Activated B cell treated with CpG ODN at 0.5 μM for 24 hours (primary cell): Measurements from ENCODE around the gene RNF112. TPM values are rescaled to one million over a fixed set of nuclear protein-coding genes. Genes with fewer than 3 reads are reported as not detected.

ENCODE experiments used
- ATAC-seq: fragments of 200-7000 bp; cut with Tn5 transposase; one replicate; pipeline ENCODE4 v1.10.0; 2021; ENCODE audit warnings: low read depth, mild to moderate bottlenecking, moderate library complexity
- CTCF ChIA-PET: fragments of 350-600 bp; sonication (Branson Sonifier 250); formaldehyde crosslinking; loops from one replicate; lab custom pipeline; 2021; ENCODE audit warnings: antibody characterized with exemption; lab: Charles Lee
- POLR2A ChIA-PET: fragments of 350-600 bp; sonication (Branson Sonifier 250); formaldehyde crosslinking; loops from one replicate; lab custom pipeline; 2021; ENCODE audit warnings: antibody characterized with exemption; lab: Charles Lee
- DNase-seq: peaks from one replicate; pipeline ENCODE4 v3.0.0; 2022
- H3K27ac Mint-ChIP-seq: one replicate; pipeline ENCODE4 v1.8.0; 2020; ENCODE audit warnings: mixed read lengths
- H3K27me3 Mint-ChIP-seq: one replicate; pipeline ENCODE4 v1.8.0; 2021; ENCODE audit warnings: mixed read lengths
- H3K36me3 Mint-ChIP-seq: one replicate; pipeline ENCODE4 v1.8.0; 2021; ENCODE audit warnings: low read depth, mixed read lengths
- H3K4me1 Mint-ChIP-seq: one replicate; pipeline ENCODE4 v1.8.0; 2021; ENCODE audit warnings: mixed read lengths
- H3K4me3 Mint-ChIP-seq: one replicate; pipeline ENCODE4 v1.8.0; 2020; ENCODE audit warnings: mild to moderate bottlenecking, mixed read lengths
- H3K9me3 Mint-ChIP-seq: one replicate; pipeline ENCODE4 v1.8.0; 2020; ENCODE audit warnings: mixed read lengths
- intact Hi-C: fragments of 100-400 bp; cut with micrococcal nuclease; formaldehyde crosslinking; loops from one replicate; pipeline ENCODE4 v1.15.1; 2024
- total RNA-seq: library from RNA; stranded (reverse); gene quantifications from 2 replicates; pipeline ENCODE4 v1.2.3, GENCODE V29; 2022
- TF ChIP-seq, protein P1 (sequence below): fragments of 200-600 bp; IDR thresholded peaks from one replicate; pipeline ENCODE4 v1.8.0; 2022; ENCODE audit warnings: antibody characterized with exemption, mild to moderate bottlenecking

Gene RNF112
- total RNA-seq, 1 donor from 2014 or later, result 0.51 TPM

DNA sequence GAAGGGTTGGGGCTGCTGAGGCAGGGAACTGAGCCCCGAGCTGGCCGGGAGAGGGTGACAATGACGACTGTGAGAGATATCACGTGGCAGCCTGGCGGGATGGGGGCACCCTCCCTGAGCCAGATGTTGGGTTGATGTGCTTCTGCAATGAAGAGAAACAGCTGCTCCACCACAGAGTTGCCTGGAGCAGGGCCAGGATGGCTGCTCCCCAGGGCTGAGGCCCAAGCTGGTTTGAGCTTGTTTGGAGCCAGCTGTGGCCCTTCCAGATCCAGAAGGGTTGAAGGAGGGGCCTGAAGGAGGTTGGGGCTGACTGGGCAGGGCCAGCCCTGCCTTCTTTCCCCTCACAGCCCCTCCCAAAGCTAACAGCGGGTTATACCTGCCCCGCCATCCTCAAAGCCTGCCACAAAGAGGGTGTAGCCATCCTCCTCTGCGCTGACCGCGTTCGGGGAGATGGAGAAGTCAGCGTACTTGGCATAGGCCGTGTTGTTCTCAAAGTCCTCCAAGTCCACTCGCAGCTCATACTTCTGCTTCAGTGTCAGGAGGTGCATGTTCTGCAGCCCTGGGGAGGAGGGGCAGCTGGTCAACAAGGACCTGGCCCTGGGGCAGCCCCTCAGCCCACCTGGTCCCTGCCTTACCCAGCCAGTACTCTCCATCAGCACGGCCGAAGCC, 26.2 kb upstream of the RNF112 start:
- CTCF ChIA-PET, result no interaction called here
- intact Hi-C loops, result no loop called here
- POLR2A ChIA-PET, result no interaction called here
- Mint-ChIP-seq H3K27ac (no peak overlapping the region), H3K4me3 (no peak overlapping the region), H3K27me3 (peaks cover 5% of the 10 kb centered on the region), H3K4me1 (no peaks in the 10 kb centered on the region), H3K36me3 (peaks cover 52% of the 10 kb centered on the region), H3K9me3 (no peaks in the 10 kb centered on the region)
- ATAC-seq (no peak), DNase-seq (no peak)
- TF ChIP-seq, protein P1, sequence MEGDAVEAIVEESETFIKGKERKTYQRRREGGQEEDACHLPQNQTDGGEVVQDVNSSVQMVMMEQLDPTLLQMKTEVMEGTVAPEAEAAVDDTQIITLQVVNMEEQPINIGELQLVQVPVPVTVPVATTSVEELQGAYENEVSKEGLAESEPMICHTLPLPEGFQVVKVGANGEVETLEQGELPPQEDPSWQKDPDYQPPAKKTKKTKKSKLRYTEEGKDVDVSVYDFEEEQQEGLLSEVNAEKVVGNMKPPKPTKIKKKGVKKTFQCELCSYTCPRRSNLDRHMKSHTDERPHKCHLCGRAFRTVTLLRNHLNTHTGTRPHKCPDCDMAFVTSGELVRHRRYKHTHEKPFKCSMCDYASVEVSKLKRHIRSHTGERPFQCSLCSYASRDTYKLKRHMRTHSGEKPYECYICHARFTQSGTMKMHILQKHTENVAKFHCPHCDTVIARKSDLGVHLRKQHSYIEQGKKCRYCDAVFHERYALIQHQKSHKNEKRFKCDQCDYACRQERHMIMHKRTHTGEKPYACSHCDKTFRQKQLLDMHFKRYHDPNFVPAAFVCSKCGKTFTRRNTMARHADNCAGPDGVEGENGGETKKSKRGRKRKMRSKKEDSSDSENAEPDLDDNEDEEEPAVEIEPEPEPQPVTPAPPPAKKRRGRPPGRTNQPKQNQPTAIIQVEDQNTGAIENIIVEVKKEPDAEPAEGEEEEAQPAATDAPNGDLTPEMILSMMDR, result no peak

DNA sequence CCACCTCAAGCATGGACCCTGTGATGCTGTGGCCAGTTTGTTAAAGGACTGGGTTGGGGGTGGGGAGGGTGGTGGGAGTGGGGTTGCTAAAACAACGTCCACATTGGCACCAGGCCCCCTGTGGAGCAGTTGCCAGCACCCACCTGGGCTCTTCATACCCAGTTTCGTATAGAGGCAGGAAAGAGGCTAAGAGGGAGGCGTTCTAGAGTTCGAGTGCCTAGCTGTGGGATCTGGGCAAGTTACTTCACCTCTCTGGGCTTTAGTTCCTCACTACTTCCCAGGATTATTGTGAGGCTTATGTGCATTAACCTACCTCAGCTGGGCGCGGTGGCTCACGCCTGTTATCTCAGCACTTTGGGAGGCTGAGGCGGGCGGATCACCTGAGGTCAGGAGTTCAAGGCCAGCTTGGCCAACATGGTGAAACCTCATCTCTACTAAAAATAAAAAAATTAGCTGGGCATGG, 25.5 kb upstream of the RNF112 start:
- no peak for DNase-seq
- no peak for ATAC-seq
- TF ChIP-seq, protein P1, result no peak
- Mint-ChIP-seq H3K9me3 (no peaks in the 10 kb centered on the region), H3K4me3 (no peak overlapping the region), H3K36me3 (peaks cover 45% of the 10 kb centered on the region), H3K27me3 (peaks cover 5% of the 10 kb centered on the region), H3K4me1 (no peaks in the 10 kb centered on the region), H3K27ac (no peak overlapping the region)
- POLR2A ChIA-PET, result no interaction called here
- CTCF ChIA-PET, result no interaction called here
- intact Hi-C loops, result no loop called here

DNA sequence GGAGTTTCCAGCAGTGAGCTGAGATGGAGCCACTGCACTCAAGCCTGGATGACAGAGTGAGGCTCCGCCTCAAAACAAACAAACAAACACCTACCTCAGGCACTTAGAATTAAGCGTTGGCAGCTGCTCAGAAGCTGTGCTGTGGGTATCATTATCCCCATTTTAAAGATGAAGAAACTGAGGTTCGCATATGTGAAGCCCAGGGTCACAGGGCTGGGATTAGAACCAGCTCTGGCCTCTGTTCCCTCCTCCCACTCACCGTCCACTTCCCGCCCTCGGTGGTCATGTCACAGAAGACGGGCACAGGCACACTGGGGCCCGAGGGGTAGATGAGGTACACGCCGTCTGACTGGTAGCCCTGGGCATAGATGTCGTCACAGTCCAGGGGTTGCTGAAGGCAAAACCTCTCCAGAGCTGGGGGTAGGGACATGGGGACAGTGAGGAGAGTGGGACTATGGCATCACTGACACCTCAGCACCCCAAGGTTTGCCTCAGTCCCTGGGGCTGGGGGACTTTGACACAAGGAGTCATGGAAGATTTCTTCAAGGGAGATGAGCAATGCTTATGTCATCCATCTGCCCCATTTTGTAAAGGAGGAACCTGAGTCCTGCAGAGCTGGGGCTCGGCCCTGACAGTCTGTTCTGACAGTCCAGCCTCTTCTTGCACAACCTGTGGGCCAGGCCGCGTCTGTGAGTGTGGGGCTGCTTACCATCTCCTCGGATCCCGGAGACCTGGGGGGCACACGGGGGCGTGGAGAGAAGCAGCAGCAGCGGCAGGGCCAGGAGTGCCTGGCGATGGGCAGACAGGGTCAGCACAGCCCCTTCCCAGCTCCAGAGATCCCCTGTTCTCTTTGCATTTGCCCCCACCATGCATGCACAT, 24.7 kb upstream of the RNF112 start:
- TF ChIP-seq, protein P1, result no peak
- intact Hi-C loops, result no loop called here
- H3K4me1 Mint-ChIP-seq, result no peaks in the 10 kb centered on the region
- CTCF ChIA-PET, result no interaction called here
- ATAC-seq (no peak), DNase-seq (no peak)
- no peaks in the 10 kb centered on the region for H3K9me3 Mint-ChIP-seq
- H3K36me3 Mint-ChIP-seq, result peaks cover 37% of the 10 kb centered on the region
- POLR2A ChIA-PET, result no interaction called here
- peaks cover 5% of the 10 kb centered on the region for H3K27me3 Mint-ChIP-seq
- no peak overlapping the region for H3K27ac Mint-ChIP-seq
- H3K4me3 Mint-ChIP-seq, result no peak overlapping the region

DNA sequence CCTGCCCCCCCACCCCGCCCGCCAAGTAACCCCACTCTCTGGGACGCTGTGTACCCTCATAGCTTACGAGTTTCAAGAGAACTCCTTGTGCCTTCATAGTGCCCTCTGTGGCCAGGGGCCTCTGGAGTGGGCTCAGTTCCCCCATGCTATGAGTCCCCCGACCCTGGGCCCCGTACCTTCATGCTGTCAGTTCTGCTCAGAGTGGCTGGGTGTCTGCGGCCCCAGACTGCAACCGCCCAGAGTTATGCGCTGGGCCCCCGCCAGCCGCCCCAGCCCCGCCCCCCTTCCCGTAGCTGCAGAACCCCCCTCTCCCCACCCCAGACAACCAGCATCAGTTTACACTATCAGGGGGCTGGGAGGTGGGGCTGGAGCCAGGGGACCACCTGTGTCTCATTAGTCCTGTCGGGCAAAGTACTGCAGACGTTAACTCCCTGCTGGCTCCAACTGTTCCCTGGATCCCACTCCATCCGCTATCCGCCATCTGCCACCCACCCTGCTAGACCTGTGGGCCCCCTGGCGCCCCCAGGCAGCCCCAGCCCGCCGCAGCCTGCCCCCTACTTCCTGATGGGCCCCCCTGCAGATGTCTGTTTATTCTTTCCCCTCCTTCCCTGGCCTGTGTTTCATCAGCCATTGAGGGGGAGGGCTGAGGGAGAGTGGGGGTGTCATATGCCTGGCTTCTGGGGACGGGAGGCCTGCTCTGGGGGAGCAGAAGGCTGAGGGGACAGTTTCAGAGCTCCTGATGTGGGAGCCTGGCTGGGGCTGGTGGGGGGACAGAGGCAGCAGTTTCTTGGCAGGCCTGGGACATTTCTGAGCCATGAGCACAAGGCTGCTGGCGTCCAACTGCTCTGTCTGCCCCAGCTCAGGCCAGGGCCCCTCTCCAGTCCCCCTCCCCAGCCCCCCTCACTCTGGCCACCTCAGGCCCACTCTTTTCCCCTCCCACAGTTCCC, 23.8 kb upstream of the RNF112 start, which contains the start of gene MFAP4:
Gene MFAP4, minus strand, starts transcription at position 217 of the 947 bp plus-strand sequence. Its CDS starts 35 bp downstream, at position 182.
- DNase-seq (no peak), ATAC-seq (no peak)
- H3K27ac Mint-ChIP-seq, result no peak within 1 kb of the TSS
- H3K27me3 Mint-ChIP-seq, result peaks cover 5% of the 10 kb centered on the region
- H3K4me3 Mint-ChIP-seq, result no peak within 1 kb of the TSS
- H3K36me3 Mint-ChIP-seq, result peaks cover 32% of the 10 kb centered on the region
- H3K4me1 Mint-ChIP-seq, result no peaks in the 10 kb centered on the region
- intact Hi-C loops, result no loop called here
- TF ChIP-seq, protein P1, result no peak
- POLR2A ChIA-PET, result no interaction called here
- no peaks in the 10 kb centered on the region for H3K9me3 Mint-ChIP-seq
- CTCF ChIA-PET, result no interaction called here
